Measurements from ENCODE around the gene RPA1.
"Not testable (repeated sequence)": the region's sequence is repeated elsewhere in the genome, so short reads cannot be mapped to it uniquely, and the experiment has no call there.

The RPA1 gene

GRCh38 chr17:1829592-1830257, at the start of gene RPA1, which contains the start of gene SMYD4:
Gene RPA1, plus strand, starts transcription at chr17:1830005. Its CDS starts 89 bp downstream, at chr17:1830094.
Gene SMYD4, minus strand, starts transcription at chr17:1829902. Its CDS starts 1,908 bp downstream, at chr17:1827994.
- DNase-seq, result peak; percentile 68

DNA sequence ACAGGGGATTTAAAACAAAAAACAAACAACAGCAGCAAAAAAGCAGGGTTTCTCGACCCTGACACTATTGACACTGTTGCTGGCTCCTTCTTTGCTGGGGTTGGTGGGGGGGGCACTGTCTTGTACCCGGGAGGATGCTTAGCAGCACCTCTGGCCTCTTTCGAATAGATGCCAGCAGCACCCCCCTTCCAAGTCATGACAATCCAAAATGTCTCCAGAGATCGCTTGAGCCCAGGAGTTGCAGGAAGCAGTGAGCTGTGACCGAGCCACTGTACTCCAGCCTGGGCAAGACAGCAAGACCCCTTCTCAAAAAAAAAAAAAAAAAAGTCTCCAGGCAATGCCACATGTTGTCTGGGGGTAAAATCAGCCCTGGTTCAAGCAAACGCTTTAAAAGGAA, 47.6 kb upstream of the RPA1 start:
- no peak for DNase-seq

- no peak for DNase-seq
These were observed 46.5 kb upstream of the RPA1 start for GRCh38 chr17:1783271-1783670.

GRCh38 chr17:1783834-1784611, 45.8 kb upstream of the RPA1 start:
- DNase-seq, result peak; percentile 25

DNA sequence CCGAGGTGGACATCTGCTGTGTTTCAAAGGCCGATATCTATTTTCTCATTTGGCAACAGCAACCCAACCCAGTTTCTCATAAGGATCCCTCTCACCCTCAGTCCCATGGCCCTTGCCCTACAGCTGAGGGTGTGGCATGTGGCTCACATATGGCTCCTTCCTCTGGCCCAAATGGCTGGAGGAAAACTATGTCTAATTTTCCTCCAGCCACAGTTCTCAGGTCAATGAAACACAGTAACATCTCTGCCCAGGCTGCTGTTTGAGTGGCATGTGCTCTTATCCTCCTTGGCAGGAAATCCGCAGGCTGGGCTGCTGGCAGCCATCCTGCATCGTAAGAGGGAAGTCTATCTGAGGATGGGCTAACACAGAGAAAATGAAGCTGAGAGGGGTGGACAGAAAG, 43.9 kb upstream of the RPA1 start:
- DNase-seq, result no peak

DNA sequence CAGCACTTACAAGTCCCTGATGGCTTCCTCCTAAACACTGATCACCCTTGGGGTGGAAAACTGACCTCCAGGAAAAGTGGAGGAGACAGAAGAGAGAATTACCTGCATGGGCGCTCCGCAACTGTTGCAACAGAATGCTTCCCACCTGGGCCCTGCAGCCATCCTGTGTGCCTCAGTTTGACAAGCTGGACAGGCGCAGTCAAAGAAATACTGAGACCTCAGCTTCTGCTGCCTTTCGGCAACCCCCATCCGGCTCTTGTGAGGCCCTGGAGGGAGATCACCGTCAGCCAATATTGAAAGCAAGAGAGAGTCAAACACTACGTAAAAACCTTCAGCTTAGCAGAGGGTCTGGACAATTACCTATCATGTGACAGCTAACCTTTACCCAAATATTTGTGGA, 43.1 kb upstream of the RPA1 start:
- no peak for DNase-seq

GRCh38 chr17:1787301-1787902, 42.4 kb upstream of the RPA1 start:
- DNase-seq, result no peak

GRCh38 chr17:1789936-1790335, 39.9 kb upstream of the RPA1 start:
- DNase-seq, result no peak

GRCh38 chr17:1792495-1793446, 37.0 kb upstream of the RPA1 start:
- peak; percentile 78 for DNase-seq

DNA sequence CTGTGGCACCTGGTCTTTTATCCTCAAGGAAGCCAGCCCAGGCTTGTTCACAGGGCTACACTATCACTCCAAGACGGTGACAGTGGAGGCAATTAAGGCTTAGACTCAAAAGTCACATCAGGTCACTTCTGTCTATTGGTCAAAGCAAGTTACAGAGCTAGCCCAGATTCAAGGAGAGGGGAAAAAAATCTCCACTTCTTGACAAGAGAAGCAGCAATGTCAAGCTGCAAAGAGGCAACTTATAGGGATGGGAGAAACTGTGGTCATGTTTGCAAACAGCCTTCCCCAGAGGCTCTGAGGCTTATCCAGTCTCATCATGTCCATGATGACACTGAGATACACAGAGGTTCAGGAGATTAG, 36.4 kb upstream of the RPA1 start:
- peak; percentile 93 for DNase-seq

GRCh38 chr17:1796800-1797199, 33.0 kb upstream of the RPA1 start:
- no peak for DNase-seq

- DNase-seq, result no peak
These were observed 32.5 kb upstream of the RPA1 start for GRCh38 chr17:1797323-1797722.

DNA sequence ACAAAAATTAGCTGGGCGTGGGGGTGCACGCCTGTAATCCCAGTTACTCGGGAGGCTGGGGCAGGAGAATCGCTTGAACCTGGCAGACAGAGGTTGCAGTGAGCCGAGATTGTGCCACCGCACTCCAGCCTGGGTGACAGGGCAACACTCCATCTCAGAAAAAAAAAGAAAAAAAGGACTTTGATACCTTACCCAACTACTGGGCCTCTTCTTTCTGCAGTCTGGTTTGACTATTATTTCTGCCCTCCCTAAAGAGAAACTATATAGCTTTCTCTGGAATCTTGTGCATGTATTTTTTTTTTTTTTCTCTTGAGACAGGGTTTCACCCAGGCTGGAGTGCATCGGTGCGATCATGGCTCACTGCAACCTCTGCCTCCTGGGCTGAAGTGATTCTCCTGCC, 32.0 kb upstream of the RPA1 start:
- DNase-seq, result not testable (repeated sequence)

DNA sequence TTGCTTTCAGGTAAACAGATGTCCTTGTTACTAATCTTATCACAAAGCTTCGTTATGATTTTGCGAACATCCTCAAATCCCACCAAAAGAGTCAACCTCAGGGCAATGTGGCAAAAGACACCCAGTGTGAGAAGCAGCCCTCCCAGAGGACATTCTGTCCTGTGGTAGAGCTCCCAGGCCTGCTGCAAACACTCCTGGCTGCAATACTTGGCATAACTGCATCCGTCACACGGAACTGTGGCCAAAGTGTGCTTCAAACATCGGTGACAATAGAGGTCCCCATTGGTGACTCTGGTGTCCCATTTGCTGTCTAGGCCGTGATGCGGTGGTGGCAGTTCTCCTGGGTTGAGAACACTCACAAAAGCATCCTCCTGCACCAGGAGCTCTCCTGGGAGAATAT, 29.6 kb upstream of the RPA1 start:
- no peak for DNase-seq

GRCh38 chr17:1800712-1801111, 29.1 kb upstream of the RPA1 start:
- DNase-seq, result no peak

- no peak for DNase-seq
These were observed 27.4 kb upstream of the RPA1 start for GRCh38 chr17:1802429-1802828.

DNA sequence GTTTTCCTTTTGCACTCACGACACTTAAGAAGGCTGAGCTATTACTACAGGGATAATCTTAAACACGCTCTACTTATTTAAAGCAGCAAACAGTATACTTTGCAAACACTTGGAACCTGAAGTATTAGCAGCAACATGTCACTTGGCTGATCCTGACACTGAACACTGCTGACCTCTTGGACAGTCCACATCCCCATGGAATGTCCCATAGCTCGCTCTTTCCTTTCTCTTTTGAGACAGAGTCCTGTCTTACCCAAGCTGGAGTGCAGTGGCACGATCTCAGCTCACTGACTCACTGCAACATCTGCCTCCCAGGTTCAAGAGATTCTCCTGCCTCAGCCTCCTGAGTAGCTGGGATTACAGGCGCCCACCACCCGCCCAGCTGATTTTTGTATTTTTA, 26.5 kb upstream of the RPA1 start:
- no peak for DNase-seq

- no peak for DNase-seq
These were observed 21.9 kb upstream of the RPA1 start for GRCh38 chr17:1807890-1808289.

- no peak for DNase-seq
These were observed 21.2 kb upstream of the RPA1 start for GRCh38 chr17:1808644-1809043.

GRCh38 chr17:1809815-1810214, 20.0 kb upstream of the RPA1 start:
- DNase-seq, result not testable (repeated sequence)

DNA sequence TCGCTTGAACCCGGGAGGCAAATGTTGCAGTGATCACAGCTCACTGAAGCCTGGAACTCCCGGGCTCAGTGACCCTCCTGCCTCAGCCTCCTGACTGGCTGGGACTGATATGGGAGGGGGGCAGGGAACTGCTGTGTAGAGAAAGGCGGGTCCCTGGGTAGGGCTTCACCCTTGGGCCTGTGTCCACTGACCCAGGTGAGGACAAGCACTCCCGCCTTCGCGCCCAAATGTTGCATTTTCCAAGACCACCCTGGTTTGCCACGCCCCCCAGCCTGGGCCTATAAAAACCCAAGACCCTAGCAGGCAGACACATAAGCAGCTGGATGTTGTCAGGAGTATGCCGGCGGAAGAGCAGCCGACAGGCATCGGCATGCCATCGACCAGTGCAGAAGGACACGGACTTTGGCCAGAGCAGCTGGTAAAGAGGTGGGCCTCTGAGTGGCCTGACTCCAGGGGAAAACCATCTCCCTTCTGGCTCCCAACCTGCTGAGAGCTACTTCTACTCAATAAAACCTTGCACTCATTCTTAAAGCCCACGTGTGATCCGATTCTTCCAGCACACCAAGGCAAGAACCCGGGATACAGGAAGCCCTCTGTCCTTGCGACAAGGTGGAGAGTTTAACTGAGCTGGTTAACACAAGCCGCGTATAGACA, 19.2 kb upstream of the RPA1 start:
- DNase-seq, result no peak

GRCh38 chr17:1813088-1813487, 16.7 kb upstream of the RPA1 start:
- DNase-seq, result no peak
